WTC11 (cell line): ENCODE results near the gene EMP1. TPM values are rescaled to one million over a fixed set of nuclear protein-coding genes. Genes with fewer than 3 reads are reported as not detected.
A peak's percentile ranks its signal among the peaks of the same experiment; 100 is the strongest.

ENCODE experiments used
- ATAC-seq: fragments of 200-7000 bp; cut with Tn5 transposase; 2 replicates; pipeline ENCODE4 v1.10.0; 2021; ENCODE audit warnings: mild to moderate bottlenecking, moderate library complexity
- CTCF ChIA-PET: fragments of 300-600 bp; sonication (Branson Sonifier 250); formaldehyde crosslinking; loops from one replicate; lab custom pipeline; 2021; ENCODE audit warnings: antibody characterized with exemption; lab: Charles Lee
- POLR2A ChIA-PET: fragments of 350-600 bp; sonication (Branson Sonifier 250); formaldehyde crosslinking; loops from one replicate; lab custom pipeline; 2021; ENCODE audit warnings: antibody characterized with exemption; lab: Charles Lee
- DNase-seq: peaks from one replicate; pipeline ENCODE4 v3.0.0; 2021; ENCODE audit warnings: low spot score
- H3K27ac Mint-ChIP-seq: 2 replicates; pipeline ENCODE4 v1.8.0; 2021; ENCODE audit warnings: mixed read lengths
- H3K27me3 Mint-ChIP-seq: 2 replicates; pipeline ENCODE4 v1.8.0; 2021; ENCODE audit warnings: low read depth, mild to moderate bottlenecking, moderate library complexity, mixed read lengths
- H3K36me3 Mint-ChIP-seq: 2 replicates; pipeline ENCODE4 v1.8.0; 2021; ENCODE audit warnings: mixed read lengths
- H3K4me1 Mint-ChIP-seq: 2 replicates; pipeline ENCODE4 v1.8.0; 2022; ENCODE audit warnings: mixed read lengths
- H3K4me3 Mint-ChIP-seq: 2 replicates; pipeline ENCODE4 v1.8.0; 2021; ENCODE audit warnings: mild to moderate bottlenecking, moderate library complexity, mixed read lengths
- H3K9me3 Mint-ChIP-seq: 2 replicates; pipeline ENCODE4 v1.8.0; 2021; ENCODE audit warnings: mixed read lengths
- NR1H2 ChIP-seq: sonication (generic); formaldehyde crosslinking; IDR thresholded peaks from 2 replicates; pipeline ENCODE4 v1.9.0; 2021; ENCODE audit warnings: mild to moderate bottlenecking, moderate library complexity, missing genetic modification reagents
- SOX15 ChIP-seq: fragments of 250-450 bp; sonication (Bioruptor Pico); IDR thresholded peaks from 2 replicates; pipeline ENCODE4 v1.9.0; 2021; ENCODE audit warnings: mild to moderate bottlenecking
- ZNF121 ChIP-seq: sonication (generic); formaldehyde crosslinking; IDR thresholded peaks from 2 replicates; pipeline ENCODE4 v1.8.0; 2023; ENCODE audit warnings: missing genetic modification reagents
- ZNF219 ChIP-seq: sonication (generic); formaldehyde crosslinking; IDR thresholded peaks from 2 replicates; pipeline ENCODE4 v1.8.0; 2023; ENCODE audit warnings: missing genetic modification reagents, mild to moderate bottlenecking, borderline replicate concordance
- total RNA-seq: library from RNA; stranded (reverse); gene quantifications from 3 replicates; pipeline ENCODE4 v1.2.3, GENCODE V29; 2021
- TF ChIP-seq, protein P1 (sequence below): sonication (generic); formaldehyde crosslinking; IDR thresholded peaks from 2 replicates; pipeline ENCODE4 v1.8.0; 2022; ENCODE audit warnings: mild to moderate bottlenecking, missing genetic modification reagents
- TF ChIP-seq, protein P2 (sequence below): fragments of 200-600 bp; IDR thresholded peaks from 2 replicates; pipeline ENCODE4 v1.8.0; 2022; ENCODE audit warnings: antibody characterized with exemption
- TF ChIP-seq, protein P3 (sequence below): sonication (generic); formaldehyde crosslinking; IDR thresholded peaks from 2 replicates; pipeline ENCODE4 v1.8.1; 2022; ENCODE audit warnings: low read depth, mild to moderate bottlenecking, moderate library complexity, missing genetic modification reagents, borderline replicate concordance
- TF ChIP-seq, protein P4 (sequence below): sonication (generic); formaldehyde crosslinking; conservative IDR thresholded peaks from 2 replicates; pipeline ENCODE4 v1.8.1; 2023; ENCODE audit warnings: mild to moderate bottlenecking, low read depth, missing genetic modification reagents, moderate library complexity
- TF ChIP-seq, protein P5 (sequence below): fragments of 250-450 bp; sonication (Bioruptor Pico); IDR thresholded peaks from 2 replicates; pipeline ENCODE4 v1.9.0; 2021; ENCODE audit warnings: moderate library complexity, mild to moderate bottlenecking, inconsistent platforms, borderline replicate concordance

EMP1 gene
- total RNA-seq, 1 experiment from 2014 or later, result 1.4 TPM

DNA sequence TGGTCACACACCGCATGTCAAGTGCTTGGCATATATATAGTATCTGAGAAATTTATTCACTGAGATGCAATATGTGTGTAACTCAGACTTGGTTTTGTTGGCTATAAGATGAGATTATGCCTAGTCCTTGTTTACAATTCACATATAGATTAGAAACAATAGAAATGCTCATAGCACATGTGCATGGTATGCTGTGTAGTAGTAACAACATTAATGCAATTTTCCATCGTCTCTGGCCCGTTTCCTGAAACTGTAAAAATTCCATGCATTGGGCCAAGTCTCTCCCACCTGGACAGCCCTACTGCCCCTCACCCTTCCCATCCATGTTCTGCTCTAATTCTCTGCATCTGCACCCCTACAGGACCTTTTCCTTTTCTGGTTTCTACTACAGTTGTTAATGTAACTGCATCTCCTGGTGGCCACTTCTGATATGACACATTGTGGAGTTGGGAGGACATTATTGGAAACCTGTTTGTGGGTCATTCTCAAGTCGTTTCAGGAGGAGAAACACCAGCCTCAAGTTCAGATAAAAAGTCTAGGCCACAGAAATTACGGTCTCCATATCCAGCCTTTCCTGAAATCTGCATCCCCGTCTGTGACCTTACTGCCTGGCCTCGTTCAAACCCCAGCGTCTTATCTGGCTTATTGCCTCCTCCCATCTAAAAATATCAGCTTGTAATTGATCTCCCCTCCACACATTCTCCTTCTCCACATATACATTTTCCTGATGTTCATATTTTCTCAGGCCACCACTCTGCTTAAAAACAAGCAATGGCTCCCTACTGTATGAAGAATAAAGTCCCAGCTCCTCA is 37.5 kb downstream of the EMP1 start:
- H3K4me3 Mint-ChIP-seq, result no peak overlapping the region
- no peak for TF ChIP-seq NR1H2 (CRISPR knock-in tag)
- TF ChIP-seq, protein P1, sequence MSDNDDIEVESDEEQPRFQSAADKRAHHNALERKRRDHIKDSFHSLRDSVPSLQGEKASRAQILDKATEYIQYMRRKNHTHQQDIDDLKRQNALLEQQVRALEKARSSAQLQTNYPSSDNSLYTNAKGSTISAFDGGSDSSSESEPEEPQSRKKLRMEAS (CRISPR knock-in tag), result no peak
- TF ChIP-seq, protein P2, sequence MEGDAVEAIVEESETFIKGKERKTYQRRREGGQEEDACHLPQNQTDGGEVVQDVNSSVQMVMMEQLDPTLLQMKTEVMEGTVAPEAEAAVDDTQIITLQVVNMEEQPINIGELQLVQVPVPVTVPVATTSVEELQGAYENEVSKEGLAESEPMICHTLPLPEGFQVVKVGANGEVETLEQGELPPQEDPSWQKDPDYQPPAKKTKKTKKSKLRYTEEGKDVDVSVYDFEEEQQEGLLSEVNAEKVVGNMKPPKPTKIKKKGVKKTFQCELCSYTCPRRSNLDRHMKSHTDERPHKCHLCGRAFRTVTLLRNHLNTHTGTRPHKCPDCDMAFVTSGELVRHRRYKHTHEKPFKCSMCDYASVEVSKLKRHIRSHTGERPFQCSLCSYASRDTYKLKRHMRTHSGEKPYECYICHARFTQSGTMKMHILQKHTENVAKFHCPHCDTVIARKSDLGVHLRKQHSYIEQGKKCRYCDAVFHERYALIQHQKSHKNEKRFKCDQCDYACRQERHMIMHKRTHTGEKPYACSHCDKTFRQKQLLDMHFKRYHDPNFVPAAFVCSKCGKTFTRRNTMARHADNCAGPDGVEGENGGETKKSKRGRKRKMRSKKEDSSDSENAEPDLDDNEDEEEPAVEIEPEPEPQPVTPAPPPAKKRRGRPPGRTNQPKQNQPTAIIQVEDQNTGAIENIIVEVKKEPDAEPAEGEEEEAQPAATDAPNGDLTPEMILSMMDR, result peak; percentile 59
- TF ChIP-seq, protein P3, sequence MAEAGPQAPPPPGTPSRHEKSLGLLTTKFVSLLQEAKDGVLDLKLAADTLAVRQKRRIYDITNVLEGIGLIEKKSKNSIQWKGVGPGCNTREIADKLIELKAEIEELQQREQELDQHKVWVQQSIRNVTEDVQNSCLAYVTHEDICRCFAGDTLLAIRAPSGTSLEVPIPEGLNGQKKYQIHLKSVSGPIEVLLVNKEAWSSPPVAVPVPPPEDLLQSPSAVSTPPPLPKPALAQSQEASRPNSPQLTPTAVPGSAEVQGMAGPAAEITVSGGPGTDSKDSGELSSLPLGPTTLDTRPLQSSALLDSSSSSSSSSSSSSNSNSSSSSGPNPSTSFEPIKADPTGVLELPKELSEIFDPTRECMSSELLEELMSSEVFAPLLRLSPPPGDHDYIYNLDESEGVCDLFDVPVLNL (CRISPR knock-in tag), result no peak
- no peak for TF ChIP-seq SOX15
- ChIA-PET POLR2A (no interaction called here), CTCF (interaction anchor here (0.9 to 1.7 kb wide), 4 partner anchors 22 to 264 kb away, joined by 3 to 10 read pairs (median 4); no protein-coding TSS in a partner anchor)
- H3K27ac Mint-ChIP-seq, result no peak overlapping the region
- DNase-seq, result peak; percentile 55
- peaks cover 4% of the 10 kb centered on the region for H3K4me1 Mint-ChIP-seq
- ATAC-seq, result peak; percentile 81
- H3K9me3 Mint-ChIP-seq, result peaks cover 17% of the 10 kb centered on the region
- H3K36me3 Mint-ChIP-seq, result peaks cover 5% of the 10 kb centered on the region; the same call in 1 of the 2 replicates
- H3K27me3 Mint-ChIP-seq, result peaks cover 2% of the 10 kb centered on the region; the same call in 1 of the 2 replicates

DNA sequence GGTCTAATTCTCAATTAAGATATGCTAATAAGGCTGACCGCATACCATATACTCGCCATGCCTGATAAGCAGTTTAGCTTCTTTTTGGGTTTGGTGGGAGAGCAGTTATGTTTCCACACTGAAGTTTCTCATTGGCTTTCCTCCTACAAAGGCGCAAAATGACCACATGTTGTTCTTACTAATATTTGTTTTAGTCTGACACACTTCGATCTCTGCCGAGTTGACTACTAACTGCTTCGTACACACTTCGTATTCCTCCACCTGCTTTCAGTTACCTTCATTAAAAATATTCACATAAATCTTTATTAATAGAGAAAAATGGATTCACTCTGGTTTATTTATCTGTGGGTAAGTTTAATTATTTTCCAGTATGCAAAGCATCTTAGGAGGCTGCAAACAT is 41.7 kb downstream of the EMP1 start:
- H3K27ac Mint-ChIP-seq, result no peak overlapping the region
- H3K36me3 Mint-ChIP-seq, result no peaks in the 10 kb centered on the region
- ATAC-seq, result no peak
- ChIA-PET CTCF (interaction anchor here (1.1 kb wide), 1 partner anchor 18 kb away, joined by 4 read pairs; no protein-coding TSS in a partner anchor), POLR2A (no interaction called here)
- no peaks in the 10 kb centered on the region for H3K4me1 Mint-ChIP-seq
- H3K4me3 Mint-ChIP-seq, result no peak overlapping the region
- TF ChIP-seq, protein P4, sequence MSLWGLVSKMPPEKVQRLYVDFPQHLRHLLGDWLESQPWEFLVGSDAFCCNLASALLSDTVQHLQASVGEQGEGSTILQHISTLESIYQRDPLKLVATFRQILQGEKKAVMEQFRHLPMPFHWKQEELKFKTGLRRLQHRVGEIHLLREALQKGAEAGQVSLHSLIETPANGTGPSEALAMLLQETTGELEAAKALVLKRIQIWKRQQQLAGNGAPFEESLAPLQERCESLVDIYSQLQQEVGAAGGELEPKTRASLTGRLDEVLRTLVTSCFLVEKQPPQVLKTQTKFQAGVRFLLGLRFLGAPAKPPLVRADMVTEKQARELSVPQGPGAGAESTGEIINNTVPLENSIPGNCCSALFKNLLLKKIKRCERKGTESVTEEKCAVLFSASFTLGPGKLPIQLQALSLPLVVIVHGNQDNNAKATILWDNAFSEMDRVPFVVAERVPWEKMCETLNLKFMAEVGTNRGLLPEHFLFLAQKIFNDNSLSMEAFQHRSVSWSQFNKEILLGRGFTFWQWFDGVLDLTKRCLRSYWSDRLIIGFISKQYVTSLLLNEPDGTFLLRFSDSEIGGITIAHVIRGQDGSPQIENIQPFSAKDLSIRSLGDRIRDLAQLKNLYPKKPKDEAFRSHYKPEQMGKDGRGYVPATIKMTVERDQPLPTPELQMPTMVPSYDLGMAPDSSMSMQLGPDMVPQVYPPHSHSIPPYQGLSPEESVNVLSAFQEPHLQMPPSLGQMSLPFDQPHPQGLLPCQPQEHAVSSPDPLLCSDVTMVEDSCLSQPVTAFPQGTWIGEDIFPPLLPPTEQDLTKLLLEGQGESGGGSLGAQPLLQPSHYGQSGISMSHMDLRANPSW (CRISPR knock-in tag), result no peak
- no peak for TF ChIP-seq ZNF219
- no peak for TF ChIP-seq ZNF121 (CRISPR knock-in tag)
- TF ChIP-seq, all 79 proteins: peak for 0
- Mint-ChIP-seq H3K27me3 (no peaks in the 10 kb centered on the region; the same call in 1 of the 2 replicates), H3K9me3 (no peaks in the 10 kb centered on the region)
- no peak for DNase-seq

DNA sequence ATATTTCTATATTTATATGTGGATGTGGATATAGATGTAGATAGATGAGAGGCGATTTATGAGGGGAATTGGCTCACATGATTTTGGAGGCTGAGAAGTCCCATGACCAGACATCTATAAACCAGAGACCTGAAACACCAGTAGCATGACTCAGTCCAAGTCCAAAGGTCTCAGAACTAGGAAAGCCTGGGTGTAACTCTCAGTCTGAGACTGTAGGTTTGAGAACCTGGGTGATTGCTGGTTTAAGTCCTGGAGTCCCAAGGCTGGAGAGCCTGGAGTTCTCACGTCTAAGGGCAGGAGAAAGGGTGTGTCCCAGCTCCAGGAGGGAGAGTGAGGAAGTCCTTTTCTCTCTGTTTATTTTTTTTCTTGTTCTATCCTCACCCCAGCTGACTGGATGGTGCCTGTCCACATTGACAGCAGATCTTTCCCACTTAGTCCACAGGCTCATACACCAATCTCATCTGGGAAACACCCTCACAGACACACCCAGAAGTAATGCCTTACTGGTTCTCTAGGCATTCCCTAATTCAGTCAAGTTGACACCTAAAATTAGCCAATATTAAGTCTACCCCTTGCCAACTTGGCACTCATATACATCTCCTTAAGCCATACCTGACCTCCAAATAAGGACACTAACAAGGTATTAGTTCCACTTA is 45.4 kb downstream of the EMP1 start:
- CTCF ChIA-PET, result no interaction called here
- H3K9me3 Mint-ChIP-seq, result peaks cover 3% of the 10 kb centered on the region; the same call in 1 of the 2 replicates

More for the DNA sequence above, 45.4 kb downstream of the EMP1 start:
- no peaks in the 10 kb centered on the region; the same call in 1 of the 2 replicates for H3K27me3 Mint-ChIP-seq
- DNase-seq (no peak), ATAC-seq (no peak)
- TF ChIP-seq, protein P5, sequence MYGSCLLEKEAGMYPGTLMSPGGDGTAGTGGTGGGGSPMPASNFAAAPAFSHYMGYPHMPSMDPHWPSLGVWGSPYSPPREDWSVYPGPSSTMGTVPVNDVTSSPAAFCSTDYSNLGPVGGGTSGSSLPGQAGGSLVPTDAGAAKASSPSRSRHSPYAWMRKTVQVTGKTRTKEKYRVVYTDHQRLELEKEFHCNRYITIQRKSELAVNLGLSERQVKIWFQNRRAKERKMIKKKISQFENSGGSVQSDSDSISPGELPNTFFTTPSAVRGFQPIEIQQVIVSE (CRISPR knock-in tag), result no peak
- H3K4me1 Mint-ChIP-seq, result no peaks in the 10 kb centered on the region
- no peak overlapping the region for H3K27ac Mint-ChIP-seq
- POLR2A ChIA-PET, result no interaction called here
- H3K36me3 Mint-ChIP-seq, result no peaks in the 10 kb centered on the region
- no peak overlapping the region for H3K4me3 Mint-ChIP-seq
